Stimulated activated CD4-positive, alpha-beta T cell treated with anti-CD3 and anti-CD28 coated beads, Interleukin-4, amount 100 ng/mL, for 24 hours (primary cell): ENCODE measurements around the gene CCR3.

Experiments
- DNase-seq: peaks from one replicate; pipeline ENCODE4 v3.0.0-alpha.2; 2020

CCR3 gene

GRCh38 chr3:46277476-46277875 is 35.2 kb downstream of the CCR3 start:
- no peak for DNase-seq

DNA sequence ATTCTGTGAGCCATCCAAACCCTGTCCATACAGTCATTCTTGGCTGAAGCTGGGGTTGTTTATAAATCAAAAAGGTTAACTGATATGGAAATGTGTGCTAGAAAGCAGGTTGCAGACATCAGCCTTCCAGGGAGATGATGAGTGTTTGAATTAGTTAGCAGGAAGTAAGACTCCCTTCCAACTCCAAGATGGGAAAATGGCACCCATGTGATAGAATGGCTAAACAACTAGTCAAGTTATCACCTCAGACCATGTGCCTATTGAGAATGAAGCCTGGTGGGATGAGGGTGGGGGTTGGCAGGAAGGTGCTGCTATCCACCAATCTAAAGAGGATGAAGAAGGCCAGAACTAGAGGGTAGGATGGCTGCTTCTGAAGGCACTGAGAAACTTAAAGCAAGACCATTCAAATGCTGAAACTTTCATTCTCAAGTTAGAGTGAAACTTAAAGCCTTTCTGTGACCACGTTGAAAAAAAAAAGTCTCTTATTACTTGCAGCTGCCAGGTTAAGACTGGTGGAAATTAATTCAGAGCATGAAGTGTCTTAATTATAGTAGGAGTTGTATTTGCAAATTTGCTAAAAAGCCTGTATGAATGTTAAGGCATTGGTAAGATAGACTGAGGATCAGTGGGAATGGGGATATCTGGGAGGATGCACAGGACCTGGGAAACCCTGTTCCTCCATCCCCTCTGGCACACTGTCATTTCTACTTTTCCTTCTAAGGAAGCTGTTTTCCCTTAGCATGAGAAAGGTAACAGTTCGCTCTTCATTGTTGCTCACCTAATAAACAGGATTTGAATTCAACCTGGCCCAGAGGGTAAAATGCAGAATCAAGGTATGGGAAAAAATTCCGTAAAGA is 36.8 kb downstream of the CCR3 start:
- DNase-seq, result no peak

DNA sequence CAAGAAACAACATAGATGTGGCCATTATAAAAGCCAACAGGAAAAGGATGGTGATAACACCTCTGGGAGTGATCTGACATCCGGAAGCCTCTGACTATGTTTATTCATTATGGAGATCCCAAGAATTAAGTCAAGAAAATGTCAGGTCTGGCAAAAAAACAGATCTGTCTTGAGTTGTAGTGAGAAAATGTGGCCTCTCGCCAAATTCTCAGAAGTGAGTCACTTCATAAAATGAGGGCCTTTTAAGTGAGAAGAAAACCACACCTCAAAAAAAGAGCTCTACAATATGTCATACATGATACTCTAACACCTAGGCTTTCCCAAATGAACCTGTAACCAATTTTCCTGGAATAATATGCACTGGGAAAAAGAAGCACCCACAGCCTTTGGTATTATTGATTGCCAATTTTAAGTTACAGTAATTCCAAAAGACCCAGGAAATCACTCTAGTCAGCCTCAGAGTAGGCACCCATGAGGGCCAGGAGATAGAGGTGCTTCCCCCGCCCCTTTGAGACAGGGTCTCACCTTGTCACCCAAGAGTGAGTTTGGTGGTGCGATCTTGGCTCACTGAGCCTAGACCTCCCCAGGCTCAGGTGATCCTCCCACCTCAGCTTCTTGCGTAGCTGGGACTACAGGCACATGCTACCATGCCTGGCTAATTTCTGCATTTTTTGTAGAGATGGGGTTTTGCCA is 38.0 kb downstream of the CCR3 start:
- DNase-seq, result peak; percentile 74

DNA sequence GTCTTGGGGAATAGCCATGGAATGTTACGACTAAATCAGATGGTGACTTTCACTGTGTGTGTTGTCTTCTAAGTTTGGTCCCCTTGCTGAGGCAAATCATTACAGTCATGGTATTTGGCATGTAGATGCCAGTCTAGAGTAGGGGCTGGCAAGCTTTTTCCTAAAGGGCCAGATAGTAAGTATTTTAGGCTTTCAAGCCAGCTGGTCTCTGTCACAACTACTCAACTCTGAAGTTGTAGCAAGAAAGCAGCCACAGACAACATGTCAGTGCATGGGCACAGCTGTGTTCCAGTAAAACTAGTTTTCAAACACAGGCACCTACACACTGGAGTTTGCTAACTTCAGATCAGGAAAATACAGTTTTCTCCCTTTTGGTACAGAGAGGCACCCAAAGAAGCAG is 39.3 kb downstream of the CCR3 start:
- DNase-seq, result no peak

- DNase-seq, result no peak
Observed at GRCh38 chr3:46282041-46282440, 39.8 kb downstream of the CCR3 start.

- no peak for DNase-seq
Observed at GRCh38 chr3:46282696-46283095, 40.4 kb downstream of the CCR3 start.

DNA sequence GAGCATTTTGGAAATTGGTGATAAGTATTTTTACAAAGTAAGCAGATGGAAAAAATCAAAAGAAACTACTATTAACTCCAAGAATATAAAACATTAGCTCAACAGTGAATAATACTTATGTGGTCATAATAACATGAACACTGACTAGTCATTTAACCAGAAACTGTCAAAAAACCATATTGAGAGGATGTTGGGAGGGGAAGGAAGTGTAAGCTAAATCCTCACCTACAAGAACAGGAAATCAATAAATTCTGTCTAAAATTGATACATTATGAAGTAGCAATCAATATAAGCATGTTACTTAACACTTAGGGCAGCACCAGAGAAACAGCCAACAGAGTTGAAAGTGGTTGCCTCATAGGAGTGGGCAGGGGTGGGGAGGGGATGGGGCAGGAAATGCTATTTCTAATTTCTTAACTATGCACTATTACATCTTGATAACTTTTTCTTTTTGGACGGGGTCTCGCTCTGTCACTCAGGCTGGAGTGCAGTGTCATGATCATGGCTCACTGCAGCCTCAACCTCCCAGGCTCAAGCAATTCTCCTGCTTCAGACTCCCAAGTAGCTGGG is 41.7 kb downstream of the CCR3 start:
- DNase-seq, result no peak

GRCh38 chr3:46284981-46285683 is 42.9 kb downstream of the CCR3 start:
- DNase-seq, result peak; percentile 54

DNA sequence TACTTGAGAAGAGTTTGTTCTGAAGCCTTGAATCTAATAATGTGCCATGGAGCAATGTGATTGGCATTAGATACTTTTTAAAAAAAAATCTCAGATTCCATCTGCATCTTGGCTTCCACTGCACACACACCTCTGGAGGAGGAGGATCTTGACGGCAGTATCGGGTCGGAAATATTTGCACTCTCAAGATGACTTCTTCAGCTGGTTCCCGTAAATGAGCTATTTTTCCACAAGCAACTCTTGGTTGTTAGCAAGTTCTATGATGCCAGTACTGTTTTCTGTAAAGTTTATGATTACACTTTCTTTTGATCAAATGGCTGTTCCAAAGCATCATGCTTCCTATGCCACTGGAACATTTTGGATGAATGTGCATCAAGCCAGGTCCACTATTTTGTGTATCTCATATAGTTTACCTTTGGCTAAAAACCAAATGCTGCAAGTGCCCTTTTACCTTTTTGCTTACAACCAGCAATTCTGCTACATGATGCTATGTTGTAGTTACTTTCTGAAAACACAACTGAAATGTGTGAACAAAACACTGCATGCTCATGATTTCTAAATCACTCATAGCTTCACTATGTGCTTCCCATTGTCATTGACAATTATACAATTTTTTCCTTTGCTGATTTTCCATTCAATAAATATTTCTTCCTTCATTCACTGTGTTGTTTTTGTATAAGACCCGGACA is 43.8 kb downstream of the CCR3 start:
- no peak for DNase-seq

DNA sequence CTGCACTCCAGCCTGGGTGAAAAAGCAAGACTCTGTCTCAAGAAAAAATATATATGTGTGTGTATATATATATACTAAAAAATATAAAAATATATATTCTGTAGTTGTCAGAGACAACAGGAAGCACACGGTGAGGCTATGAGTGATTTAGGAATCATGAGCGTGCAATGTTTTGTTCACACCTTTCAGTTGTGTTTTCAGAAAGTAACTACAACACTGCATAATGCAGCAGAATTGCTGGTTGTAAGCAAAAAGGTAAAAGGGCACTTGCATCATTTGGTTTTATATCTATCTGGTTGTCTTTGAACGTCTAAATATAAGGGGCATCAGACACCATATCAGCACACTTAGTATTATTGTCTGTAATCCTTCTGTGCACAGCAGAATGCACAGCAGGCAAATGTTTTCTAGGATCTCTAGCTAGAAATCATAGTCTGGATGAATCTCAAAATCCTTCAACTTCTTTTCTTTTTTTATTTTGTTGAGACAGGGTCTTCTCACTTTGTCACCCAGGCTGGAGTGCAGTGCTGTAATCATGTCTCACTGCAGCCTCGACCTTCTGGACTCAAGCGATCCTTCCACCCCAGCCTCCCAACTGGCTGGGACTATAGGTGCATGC is 44.8 kb downstream of the CCR3 start:
- no peak for DNase-seq

DNA sequence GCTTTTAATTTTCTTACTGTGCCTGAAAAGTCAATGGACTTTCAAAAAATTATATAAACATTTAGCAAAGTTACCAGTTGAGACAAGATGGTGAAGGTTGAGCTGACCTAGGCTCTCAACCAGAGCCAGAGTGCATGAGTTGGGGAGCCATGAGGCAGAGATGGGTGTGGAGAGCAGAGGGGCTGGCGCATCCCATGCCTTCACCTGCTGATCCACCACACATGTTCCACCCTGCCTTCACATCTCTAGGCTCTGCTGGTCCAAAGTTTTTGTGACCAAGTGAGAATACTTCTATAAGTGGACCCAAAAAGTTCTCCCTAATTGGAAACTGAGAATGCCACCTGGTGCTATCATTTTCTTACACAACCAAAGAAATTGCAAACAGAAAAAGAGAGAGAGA is 47.3 kb downstream of the CCR3 start:
- no peak for DNase-seq

GRCh38 chr3:46289966-46290365 is 47.7 kb downstream of the CCR3 start:
- no peak for DNase-seq

GRCh38 chr3:46291046-46291445 is 48.8 kb downstream of the CCR3 start:
- no peak for DNase-seq

DNA sequence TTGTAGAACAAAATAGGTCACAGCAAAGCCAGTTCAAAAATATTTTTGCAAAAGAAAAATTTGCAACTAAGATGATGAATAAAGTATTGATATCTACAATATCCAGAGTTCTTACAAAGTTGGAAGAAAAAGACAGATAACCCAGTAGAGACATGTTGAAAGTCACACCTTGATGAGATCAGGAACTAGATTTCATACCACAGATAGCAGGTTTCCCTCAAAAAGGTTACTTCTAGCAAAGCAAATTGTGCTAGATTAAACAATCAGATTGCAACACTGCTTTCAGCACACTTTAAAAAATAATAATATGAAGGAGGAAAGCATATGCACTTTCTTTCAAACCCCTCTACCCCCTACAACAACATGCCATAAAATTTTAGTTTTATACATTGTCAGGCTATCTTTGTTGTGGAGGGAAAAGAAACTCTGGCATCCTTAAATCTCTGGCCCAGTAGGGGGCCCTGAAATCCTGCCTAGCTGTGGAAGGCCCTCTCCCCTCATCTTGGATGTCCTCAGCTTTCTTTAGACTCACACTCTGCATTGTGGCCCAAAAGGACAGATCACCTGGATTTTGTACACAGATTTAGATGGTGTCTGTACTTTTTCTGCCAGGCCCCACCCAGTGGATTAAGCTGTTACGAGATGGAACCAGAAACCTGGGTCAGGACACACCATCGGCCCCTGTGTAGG is 50.9 kb downstream of the CCR3 start:
- no peak for DNase-seq

- DNase-seq, result peak; percentile 86
Observed at GRCh38 chr3:46293991-46294833, 52.0 kb downstream of the CCR3 start.

- no peak for DNase-seq
Observed at GRCh38 chr3:46296826-46297225, 54.6 kb downstream of the CCR3 start.

DNA sequence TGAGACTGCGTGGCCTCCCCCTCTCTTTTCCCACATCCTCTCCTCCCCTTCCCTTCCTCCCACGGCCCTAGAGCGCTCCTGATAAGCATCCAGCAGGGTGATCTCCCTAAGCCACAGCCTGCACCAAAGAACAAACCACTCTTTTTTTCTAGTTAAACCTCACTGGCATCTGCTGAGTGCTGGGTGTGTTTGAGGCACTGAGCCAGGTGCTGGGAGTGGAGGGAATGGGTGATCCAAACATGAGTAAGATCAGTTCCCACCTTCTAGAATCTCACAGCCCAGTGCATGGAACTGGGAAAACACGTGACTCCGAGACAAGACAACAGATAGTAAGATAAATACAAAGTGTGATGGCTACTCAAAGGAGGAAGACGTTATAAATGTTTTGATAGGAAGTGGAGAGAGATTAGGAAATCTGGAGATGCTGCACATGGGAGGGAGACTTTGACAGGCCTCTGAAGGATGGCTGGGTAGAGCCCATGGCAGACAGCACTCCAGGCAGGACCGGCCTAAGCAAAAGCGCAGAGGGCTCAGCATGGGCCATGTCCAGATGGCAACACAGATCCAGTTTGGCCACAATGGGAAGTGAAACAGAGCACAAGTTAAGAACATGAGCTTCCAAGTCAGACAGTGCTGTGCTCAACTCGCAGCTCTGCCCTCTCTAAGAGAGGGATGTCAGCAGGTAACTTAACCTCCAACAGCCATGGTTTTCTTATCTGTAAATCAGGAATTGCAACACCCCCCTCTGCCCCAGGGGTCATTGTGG is 55.6 kb downstream of the CCR3 start:
- DNase-seq, result no peak

GRCh38 chr3:46298871-46299607 is 56.8 kb downstream of the CCR3 start:
- peak; percentile 58 for DNase-seq
